ENCODE data around the gene DYSF.

Gene DYSF

DNA sequence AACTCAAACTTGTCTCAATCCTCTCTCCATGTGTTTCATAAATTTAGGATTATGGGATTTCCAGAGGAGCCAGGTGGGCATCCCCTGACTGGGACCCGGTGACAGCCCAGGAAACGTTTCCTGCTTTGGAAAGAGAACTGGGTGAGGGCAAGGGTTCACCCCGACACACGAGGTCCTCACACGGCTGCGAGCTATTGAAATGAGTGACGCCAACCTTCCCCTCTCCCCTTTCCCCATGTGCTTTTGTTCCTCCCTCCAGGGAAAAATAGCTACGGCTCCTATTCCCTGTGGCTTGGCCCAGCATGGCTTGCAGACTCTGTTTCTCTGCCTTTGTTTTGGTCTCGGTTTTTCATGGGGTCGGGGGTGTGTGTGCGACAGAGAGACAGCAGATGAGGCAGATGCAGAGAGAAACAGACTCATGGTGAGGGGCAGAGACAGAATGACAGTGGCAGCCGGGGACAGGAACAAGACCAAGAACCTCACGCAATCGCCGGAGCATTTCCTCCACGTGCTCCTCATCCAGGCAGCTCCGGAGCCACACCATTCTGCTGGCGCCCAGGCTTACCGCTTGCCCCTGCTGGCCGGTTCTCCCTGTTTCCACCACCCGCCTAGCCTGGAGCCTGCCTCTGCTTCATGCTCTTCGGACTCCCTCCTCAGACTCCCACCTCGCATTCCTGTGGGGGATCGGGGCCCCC, 238.5 kb downstream of the DYSF start (continued):
- TF ChIP-seq HOXD13 (CRISPR knock-in tag; IDR thresholded peaks at IDR 0.05; ENCODE audit: borderline replicate concordance): no peak
- no peak for TF ChIP-seq ZFP37 (tag by site-specific recombination; IDR thresholded peaks at IDR 0.05)

- TF ChIP-seq SP2 (tag by site-specific recombination; IDR thresholded peaks at IDR 0.05): no peak
- no peak overlapping the region for H3K4me3 ChIP-seq (ENCODE audit: low read depth, low read length)
- POLR2A ChIA-PET: no interaction called here
- CTCF ChIA-PET: interaction anchor here (1.0 kb wide), 1 partner anchor 26 kb away, joined by 3 read pairs; no protein-coding TSS in a partner anchor
- H3K36me3 ChIP-seq (ENCODE audit: control insufficient read depth in 2 of 2, insufficient read depth in 1 of 2, low read length in 2 of 2): no peaks in the 10 kb centered on the region
- no peaks in the 10 kb centered on the region for H3K4me1 ChIP-seq (ENCODE audit: control insufficient read depth, insufficient read depth, low read length)
- no peak overlapping the region for H3K27ac ChIP-seq (ENCODE audit: extremely low read depth, low read depth, low read length)
- no peaks in the 10 kb centered on the region for H3K9me3 ChIP-seq (ENCODE audit: control insufficient read depth, insufficient read depth, low read depth, low read length)
These were observed 239.4 kb downstream of the DYSF start for GRCh38 chr2:71692621-71693277.

DNA sequence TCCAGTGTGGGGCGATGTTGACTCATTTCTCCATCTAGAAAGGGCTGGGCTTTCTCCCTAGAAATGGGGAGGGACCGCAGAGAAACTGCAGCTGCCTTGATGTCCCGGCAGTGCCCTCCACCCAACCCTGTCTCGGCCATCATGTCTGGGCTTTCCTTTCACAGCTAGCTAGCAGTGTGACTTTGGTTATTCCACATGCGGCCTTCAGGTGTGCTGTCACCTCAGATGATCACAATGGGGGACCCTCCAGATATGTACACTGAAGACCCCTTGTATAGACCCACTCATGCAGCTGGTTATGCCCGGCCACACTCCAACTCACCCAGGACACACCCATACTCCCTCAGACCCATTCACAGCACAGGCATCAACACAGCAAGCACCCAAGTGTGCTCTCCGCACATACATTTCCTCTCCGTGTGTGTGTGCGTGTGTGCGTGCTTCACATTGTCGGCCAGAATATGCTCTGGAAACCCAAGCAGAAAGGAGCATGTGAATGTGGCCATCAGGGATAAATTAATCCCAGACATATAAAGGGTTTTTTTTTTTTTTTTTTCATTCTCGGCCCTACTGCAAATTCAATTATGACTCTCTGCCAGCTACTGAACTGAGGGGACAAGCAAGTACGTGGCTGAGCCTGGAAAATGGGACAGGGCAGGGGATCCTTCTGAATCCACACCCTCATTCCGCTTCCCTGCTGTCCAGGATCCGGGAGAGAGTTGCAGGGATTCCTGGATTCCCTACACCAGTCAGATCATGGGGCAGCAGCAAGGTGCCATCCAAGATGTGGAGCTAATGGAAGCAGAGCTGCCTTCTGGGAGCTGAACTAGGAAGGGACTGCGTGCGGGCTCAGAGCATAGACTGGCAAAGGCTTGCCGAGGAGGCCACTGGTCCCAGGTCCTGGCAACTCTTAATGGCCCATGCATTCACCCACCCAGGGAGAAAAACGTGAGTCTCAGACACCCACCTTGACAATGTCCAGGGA, 240.2 kb downstream of the DYSF start:
- Histone ChIP-seq H3K27ac (ENCODE audit: extremely low read depth, low read depth, low read length) (no peak overlapping the region), H3K9me3 (ENCODE audit: control insufficient read depth, insufficient read depth, low read depth, low read length) (no peaks in the 10 kb centered on the region), H3K4me3 (ENCODE audit: low read depth, low read length) (no peak overlapping the region), H3K36me3 (ENCODE audit: control insufficient read depth in 2 of 2, insufficient read depth in 1 of 2, low read length in 2 of 2) (no peaks in the 10 kb centered on the region), H3K4me1 (ENCODE audit: control insufficient read depth, insufficient read depth, low read length) (no peaks in the 10 kb centered on the region)
- no peak for TF ChIP-seq ZFP41 (tag by site-specific recombination; IDR thresholded peaks at IDR 0.05; ENCODE audit: borderline replicate concordance)
- no peak for TF ChIP-seq ZNF404 (tag by site-specific recombination; IDR thresholded peaks at IDR 0.05)
- no peak for TF ChIP-seq ZIC2 (tag by site-specific recombination; IDR thresholded peaks at IDR 0.05)
- TF ChIP-seq ZNF654 (tag by site-specific recombination; IDR thresholded peaks at IDR 0.05; ENCODE audit: low read depth): no peak
- no peak for TF ChIP-seq ZNF350 (tag by site-specific recombination; IDR thresholded peaks at IDR 0.05)
- TF ChIP-seq ZNF292 (tag by site-specific recombination; IDR thresholded peaks at IDR 0.05; ENCODE audit: borderline replicate concordance, low read depth): no peak
- TF ChIP-seq ZNF169 (tag by site-specific recombination; IDR thresholded peaks at IDR 0.05): no peak
- no peak for TF ChIP-seq GLI2 (tag by site-specific recombination; IDR thresholded peaks at IDR 0.05; ENCODE audit: borderline replicate concordance, low read depth)
- TF ChIP-seq ZNF707 (tag by site-specific recombination; IDR thresholded peaks at IDR 0.05): no peak
- TF ChIP-seq, protein P1, sequence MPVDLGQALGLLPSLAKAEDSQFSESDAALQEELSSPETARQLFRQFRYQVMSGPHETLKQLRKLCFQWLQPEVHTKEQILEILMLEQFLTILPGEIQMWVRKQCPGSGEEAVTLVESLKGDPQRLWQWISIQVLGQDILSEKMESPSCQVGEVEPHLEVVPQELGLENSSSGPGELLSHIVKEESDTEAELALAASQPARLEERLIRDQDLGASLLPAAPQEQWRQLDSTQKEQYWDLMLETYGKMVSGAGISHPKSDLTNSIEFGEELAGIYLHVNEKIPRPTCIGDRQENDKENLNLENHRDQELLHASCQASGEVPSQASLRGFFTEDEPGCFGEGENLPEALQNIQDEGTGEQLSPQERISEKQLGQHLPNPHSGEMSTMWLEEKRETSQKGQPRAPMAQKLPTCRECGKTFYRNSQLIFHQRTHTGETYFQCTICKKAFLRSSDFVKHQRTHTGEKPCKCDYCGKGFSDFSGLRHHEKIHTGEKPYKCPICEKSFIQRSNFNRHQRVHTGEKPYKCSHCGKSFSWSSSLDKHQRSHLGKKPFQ (tag by site-specific recombination; IDR thresholded peaks at IDR 0.05): no peak
- no peak for TF ChIP-seq ZNF530 (tag by site-specific recombination; IDR thresholded peaks at IDR 0.05; ENCODE audit: low read depth)
- TF ChIP-seq ZFP69B (tag by site-specific recombination; IDR thresholded peaks at IDR 0.05): no peak
- TF ChIP-seq ZNF768 (tag by site-specific recombination; IDR thresholded peaks at IDR 0.05): no peak
- ChIA-PET POLR2A (no interaction called here), CTCF (no interaction called here)

Measured in HEK293 (cell line).